Kidney tubule cell (primary cell): Measurements from ENCODE around the gene CRAMP1.

Source experiments
- DNase-seq: peaks from one replicate; pipeline ENCODE4 v3.0.0-alpha.2; 2018; ENCODE audit warnings: low spot score

The CRAMP1 gene

DNA sequence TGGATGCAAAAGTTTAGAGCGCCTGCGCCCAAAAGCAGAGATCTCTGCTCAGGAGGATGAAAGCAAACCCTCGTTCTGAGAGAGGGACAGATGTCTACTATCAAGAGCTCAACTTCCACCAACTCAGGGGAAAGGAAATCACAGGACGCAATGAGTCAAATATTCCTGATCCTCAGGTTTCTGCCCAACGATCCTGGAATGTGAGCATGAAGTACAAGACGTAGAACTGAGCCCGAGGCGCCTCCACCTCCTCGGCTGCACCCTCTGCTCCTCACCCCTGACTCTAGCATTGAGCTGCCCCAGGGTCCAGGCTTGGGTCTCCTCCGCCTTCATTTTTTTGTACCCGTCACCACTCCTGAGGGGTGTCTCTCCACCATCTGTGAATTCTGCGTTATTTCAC lies 15.6 kb upstream of the CRAMP1 start:
- DNase-seq = no peak

DNA sequence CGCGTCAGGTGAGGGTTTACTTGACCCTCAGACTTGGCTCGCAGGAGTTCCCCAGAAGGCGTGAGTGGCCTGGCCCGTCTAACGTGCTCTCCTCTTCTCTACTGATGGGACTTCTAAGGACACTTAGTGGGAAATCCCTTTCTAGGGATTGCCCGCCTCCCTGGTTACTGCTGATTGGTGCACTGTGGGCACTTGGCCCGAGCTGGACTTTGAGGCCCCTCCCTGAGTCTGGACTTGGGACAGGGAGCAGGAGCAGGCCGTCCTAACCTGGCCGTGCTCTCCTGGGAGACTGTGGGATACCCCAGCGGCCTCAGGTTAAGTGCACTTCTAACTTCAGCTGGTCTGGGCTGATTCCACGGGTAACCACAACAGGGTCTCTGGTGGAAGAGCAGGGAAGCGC lies 15.0 kb upstream of the CRAMP1 start:
- no peak for DNase-seq

DNA sequence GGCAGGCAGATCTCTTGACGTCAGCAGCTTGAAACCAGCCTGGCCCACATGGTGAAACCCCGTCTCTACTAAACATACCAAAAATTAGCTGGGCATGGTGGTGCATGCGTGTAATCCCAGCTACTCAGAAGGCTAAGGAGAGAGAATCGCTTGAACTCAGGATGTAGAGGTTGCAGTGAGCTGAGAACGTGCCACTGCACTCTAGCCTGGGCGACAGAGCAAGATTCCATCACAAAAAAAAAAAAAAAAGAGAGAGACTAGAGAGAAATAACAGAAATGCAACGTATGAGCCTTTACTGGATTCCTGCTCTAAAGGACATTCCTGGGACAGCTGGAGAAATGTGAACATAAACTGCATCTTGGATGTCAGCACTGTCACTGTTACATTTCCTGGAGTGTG lies 11.1 kb upstream of the CRAMP1 start:
- DNase-seq = no peak

DNA sequence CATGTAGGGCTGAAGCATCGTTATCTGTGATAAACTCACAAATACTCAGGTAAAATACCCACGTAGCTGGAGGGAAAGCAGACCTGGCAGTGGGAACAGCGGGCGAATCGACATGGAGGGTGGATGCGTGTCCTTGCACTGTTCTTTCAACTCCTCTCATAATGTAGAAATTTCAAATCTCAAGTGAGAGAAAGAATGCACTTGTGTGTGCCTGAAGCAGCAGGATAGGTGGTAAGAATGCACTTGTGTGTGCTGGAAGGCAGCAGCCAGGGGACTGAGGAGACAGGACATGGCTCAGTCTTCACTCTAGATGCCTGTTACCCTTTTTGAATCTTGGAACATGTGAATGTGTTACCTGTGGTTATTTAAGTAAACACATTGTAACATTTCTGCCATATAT lies 10.7 kb upstream of the CRAMP1 start:
- no peak for DNase-seq

- no peak for DNase-seq
Observed at GRCh38 chr16:1602285-1602684, 9.9 kb upstream of the CRAMP1 start.

DNA sequence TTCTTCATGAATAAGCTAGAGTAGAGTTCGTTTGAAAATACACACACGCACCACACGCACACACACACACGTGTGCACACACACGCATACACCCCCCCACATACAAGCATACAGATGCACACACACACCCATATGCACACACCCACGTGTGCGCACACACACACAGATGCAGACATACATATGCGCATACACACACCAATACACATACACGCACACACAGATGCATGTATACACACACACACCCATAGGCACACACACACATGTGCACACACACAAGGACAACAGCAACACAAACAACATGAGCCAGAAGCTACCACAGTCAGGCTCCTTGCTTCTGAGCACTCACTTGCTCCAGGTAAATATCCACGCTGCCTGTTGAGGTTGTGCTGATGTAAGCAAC lies 5.4 kb upstream of the CRAMP1 start:
- no peak for DNase-seq

DNA sequence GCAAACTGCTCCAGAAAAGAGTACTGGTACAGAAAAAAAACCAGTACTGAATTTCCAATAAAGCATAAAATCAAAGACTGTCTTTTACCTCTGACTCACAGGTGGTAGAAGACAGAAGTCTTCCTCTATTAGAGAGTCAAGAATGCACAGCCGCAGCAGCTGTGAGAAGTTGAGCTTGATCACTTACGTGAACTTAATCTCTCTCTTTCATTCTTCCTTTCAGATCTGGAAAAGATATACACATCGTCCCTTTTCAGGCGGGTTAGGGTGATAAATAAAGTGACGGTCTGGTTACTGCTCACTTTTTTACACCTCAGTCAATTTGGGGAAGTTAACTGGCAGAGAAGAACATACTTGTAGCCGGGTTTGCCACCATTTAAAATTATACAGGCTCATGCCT lies 4.2 kb upstream of the CRAMP1 start:
- no peak for DNase-seq

GRCh38 chr16:1610071-1610898 lies 1.9 kb upstream of the CRAMP1 start:
- DNase-seq = peak; percentile 93

- DNase-seq = peak; percentile 21
Observed at GRCh38 chr16:1610899-1611632, 1.1 kb upstream of the CRAMP1 start.

DNA sequence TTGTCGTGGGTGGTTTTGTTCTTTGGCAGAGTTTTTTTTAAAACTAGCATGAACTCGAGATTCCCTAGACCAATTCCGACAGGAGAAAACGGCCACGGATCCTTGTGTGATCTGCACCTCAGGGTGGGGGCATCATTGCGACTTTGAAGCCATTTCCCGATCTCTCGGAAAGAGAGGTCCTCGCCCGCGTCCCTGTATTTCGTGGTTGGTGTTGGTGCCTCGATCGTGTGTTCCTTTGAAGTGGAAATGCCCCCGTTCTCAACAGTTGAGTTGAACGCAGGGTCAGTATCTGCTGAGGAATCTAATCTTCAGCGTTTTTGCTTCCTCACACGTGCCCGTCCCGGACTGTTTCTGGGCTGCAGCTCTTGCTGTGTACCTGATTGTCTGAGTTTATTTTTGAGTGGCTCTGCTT lies 1.1 kb downstream of the CRAMP1 start:
- peak; percentile 13 for DNase-seq

GRCh38 chr16:1613728-1614455 lies 1.7 kb downstream of the CRAMP1 start:
- DNase-seq = peak; percentile 11

DNA sequence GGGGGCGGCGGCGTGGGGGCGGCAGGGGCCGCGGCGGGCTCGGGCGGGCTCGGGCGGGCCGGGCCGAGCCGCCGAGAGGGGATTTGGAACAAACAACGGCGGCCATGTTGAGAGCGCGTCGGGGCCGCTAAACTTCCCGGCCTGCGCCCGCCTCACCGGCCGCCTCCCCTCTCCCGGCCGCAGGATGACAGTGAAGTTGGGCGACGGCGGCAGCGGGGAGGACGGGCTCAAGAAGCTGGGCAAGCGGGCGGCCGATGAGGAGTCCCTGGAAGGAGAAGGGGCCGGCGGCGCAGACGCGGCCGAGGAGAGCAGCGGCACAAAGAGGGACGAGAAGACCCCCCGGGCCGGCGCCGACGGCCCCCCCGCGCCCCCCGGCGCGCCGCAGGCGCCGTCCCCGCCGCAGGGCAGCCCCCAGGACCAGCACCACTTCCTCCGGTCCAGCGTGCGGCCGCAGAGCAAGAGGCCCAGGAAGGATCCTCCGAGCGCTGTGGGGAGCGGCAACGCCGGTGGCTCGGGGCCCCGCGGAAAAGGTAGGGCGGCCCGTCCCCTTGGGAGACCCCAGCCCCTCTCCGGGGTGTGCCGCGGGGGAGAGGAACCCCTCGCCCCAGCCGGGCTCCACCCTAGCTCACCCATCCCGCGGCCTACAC lies 2.4 kb downstream of the CRAMP1 start:
- peak; percentile 50 for DNase-seq

- DNase-seq = no peak
Observed at GRCh38 chr16:1615761-1616160, 3.6 kb downstream of the CRAMP1 start.

DNA sequence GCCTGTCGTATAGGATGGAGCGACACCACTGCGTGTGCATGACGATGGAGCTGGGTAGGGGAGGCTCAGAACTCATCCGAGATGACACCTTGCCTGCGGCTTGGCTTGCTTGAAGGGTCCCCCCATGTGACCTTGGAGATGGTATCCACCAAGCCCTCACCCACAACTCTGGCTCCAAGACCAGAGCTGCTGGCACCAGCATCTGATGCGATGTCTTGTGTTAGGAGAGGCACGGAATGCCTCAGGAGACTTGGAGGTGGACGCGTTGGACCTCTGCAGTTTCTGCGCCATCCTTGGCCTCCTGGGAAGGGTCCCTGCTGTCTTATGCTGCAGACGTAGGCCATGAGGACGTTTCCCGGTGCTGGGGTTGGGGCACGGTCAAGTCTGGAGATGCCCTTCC lies 7.8 kb downstream of the CRAMP1 start:
- DNase-seq = no peak

GRCh38 chr16:1620391-1620790 lies 8.2 kb downstream of the CRAMP1 start:
- DNase-seq = peak; percentile 7

- DNase-seq = no peak
Observed at GRCh38 chr16:1621851-1622250, 9.7 kb downstream of the CRAMP1 start.

DNA sequence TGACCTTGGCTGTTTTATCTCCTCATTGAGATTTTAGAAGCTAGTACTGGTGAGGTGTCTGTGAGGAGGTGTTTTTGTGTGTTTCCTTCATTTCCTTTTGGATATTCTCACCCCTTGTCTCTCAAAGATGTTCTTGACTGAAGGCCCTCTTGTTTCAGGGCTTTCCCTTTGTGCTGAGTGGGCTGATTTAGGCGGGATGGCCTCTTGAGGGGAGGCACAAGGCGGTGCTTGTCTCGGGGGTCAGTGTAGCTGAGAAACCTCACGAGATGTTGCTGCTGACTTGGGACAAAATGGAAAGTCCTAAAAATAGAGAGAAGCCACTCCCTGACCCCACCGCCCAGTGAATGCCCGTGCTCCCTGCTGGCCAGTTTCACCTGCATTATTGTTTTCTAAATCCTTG lies 14.2 kb downstream of the CRAMP1 start:
- no peak for DNase-seq

DNA sequence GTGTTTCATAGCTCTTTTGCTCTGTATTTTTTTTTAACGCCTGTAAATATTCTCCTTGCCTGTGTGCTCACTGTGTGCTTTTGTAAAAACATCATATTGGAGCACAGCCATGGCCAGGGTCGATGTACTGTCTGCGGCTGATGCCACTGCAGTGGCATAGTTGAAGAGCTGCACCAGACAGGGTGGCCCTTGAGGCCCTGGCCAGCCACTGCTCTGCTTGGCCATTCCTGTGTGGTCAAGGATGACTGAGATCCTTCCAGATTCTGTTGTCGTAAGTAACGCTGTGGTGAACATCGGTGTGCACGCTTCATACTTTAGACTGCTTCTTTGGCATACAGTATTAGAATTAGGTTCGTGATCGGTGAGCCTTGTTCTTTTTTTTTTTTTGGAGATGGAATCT lies 14.6 kb downstream of the CRAMP1 start:
- no peak for DNase-seq

GRCh38 chr16:1630450-1631213 lies 18.5 kb downstream of the CRAMP1 start:
- no peak for DNase-seq

DNA sequence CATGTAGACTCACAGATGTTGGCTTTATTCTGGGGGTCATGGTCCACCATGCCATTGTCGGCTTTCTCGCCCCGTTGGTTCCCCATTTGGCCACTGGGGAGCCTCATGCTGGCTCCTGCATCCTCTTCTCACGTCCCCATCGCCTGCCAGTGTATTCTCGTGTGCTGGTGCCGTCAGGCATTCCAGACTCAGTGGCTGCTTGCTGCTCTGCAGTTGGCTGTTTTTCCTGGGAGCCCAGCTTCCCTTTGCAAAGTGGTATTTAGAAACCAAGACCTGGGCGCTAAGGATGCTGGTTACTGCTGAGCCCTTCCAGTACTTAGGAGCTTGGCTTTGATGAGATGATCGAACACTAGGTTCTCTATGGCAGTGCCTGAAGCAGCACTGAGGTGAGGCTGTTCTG lies 19.1 kb downstream of the CRAMP1 start:
- no peak for DNase-seq

DNA sequence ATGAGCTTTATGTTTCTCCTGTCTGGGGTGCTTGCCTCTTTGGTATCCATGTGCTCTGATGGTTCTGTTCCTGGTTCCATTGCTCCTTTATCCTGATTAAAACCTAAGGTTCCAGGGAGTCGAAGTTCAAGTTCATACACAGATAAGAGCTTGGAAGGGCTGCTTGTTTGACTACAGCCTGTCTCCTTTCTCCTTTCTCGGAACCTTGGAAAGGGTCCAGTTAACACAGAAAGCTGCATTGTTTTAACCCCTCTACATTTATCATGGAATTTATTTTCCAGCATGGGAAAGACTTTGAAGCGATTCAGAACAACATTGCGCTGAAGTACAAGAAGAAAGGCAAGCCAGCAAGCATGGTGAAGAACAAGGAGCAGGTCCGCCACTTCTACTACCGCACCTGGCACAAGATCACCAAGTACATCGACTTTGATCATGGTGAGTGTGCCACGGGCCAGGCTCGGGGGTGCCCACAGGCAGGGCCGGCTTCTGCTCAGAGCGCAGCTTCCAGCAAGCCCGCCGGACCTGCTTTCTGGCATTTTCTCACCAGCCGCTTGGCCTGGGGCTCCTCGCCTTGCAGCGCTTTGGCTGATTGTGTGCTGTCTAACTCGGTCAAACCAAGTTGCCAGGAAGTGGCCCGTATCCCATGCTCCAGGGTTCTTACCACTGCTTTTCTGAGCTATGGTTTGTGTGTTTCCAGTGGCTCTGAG lies 19.9 kb downstream of the CRAMP1 start:
- DNase-seq = no peak
